Astrocyte of the cerebellum (primary cell): ENCODE results near the gene DENND1B.

Source experiments
- DNase-seq: peaks from one replicate; pipeline ENCODE4 v3.0.0-alpha.2; 2011; ENCODE audit warnings: low read depth
- H3K4me3 ChIP-seq: 2 replicates; pipeline ENCODE4 v1.5.1; 2011; ENCODE audit warnings: mild to moderate bottlenecking, low read depth, low read length, moderate library complexity
- CTCF ChIP-seq: IDR thresholded peaks from 2 replicates; pipeline ENCODE4 v1.5.1; 2012; ENCODE audit warnings: low read length, low read depth, moderate library complexity, mild to moderate bottlenecking; ENCODE audit errors: missing control alignments
- in situ Hi-C: cut with HindIII; loops from 2 replicates; pipeline ENCODE4 v1.10.0; 2017; ENCODE audit warnings: low sequenced_read_pairs

DENND1B gene

GRCh38 chr1:197567442-197567841, 207.8 kb downstream of the DENND1B start:
- in situ Hi-C loops, result no loop called here
- TF ChIP-seq CTCF, result no peak
- no peak for DNase-seq
- no peak overlapping the region for H3K4me3 ChIP-seq

- DNase-seq, result no peak
- no peak overlapping the region for H3K4me3 ChIP-seq
- TF ChIP-seq CTCF, result no peak
- in situ Hi-C loops, result no loop called here
These were observed 214.2 kb downstream of the DENND1B start for GRCh38 chr1:197561041-197561440.

GRCh38 chr1:197559655-197560054, 215.6 kb downstream of the DENND1B start:
- TF ChIP-seq CTCF, result no peak
- in situ Hi-C loops, result no loop called here

GRCh38 chr1:197559244-197559643, 216.0 kb downstream of the DENND1B start:
- DNase-seq, result no peak
- no peak overlapping the region for H3K4me3 ChIP-seq
- in situ Hi-C loops, result no loop called here
- TF ChIP-seq CTCF, result no peak

More at GRCh38 chr1:197559655-197560054, 215.6 kb downstream of the DENND1B start:
- DNase-seq, result no peak
- H3K4me3 ChIP-seq, result no peak overlapping the region

GRCh38 chr1:197557302-197557701, 218.0 kb downstream of the DENND1B start:
- DNase-seq, result no peak
- in situ Hi-C loops, result no loop called here
- no peak overlapping the region for H3K4me3 ChIP-seq
- TF ChIP-seq CTCF, result no peak

- no peak for DNase-seq
- in situ Hi-C loops, result no loop called here
- TF ChIP-seq CTCF, result no peak
- no peak overlapping the region for H3K4me3 ChIP-seq
These were observed 222.0 kb downstream of the DENND1B start for GRCh38 chr1:197553281-197553680.

GRCh38 chr1:197546989-197547388, 228.3 kb downstream of the DENND1B start:
- TF ChIP-seq CTCF, result no peak
- H3K4me3 ChIP-seq, result no peak overlapping the region
- in situ Hi-C loops, result no loop called here
- no peak for DNase-seq
